ENCODE measurements around the gene BSG.
"Not testable (repeated sequence)": the region's sequence is repeated elsewhere in the genome, so short reads cannot be mapped to it uniquely, and the experiment has no call there.

The BSG gene

GRCh38 chr19:605061-605971, 32.9 kb downstream of the BSG start:
- not testable (repeated sequence) for DNase-seq

GRCh38 chr19:607301-608154, 35.1 kb downstream of the BSG start:
- DNase-seq = no peak

GRCh38 chr19:608155-609003, 36.0 kb downstream of the BSG start:
- no peak for DNase-seq

GRCh38 chr19:609004-609346, 36.6 kb downstream of the BSG start:
- peak; percentile 54 to 78 for DNase-seq

- DNase-seq = no peak
Observed at GRCh38 chr19:610071-610800, 37.8 kb downstream of the BSG start.

GRCh38 chr19:610801-611480, 38.5 kb downstream of the BSG start:
- DNase-seq = no peak

- DNase-seq = no peak
Observed at GRCh38 chr19:611481-611868, 39.1 kb downstream of the BSG start.

GRCh38 chr19:612941-613340, 40.5 kb downstream of the BSG start:
- no peak for DNase-seq

GRCh38 chr19:613732-614567, 41.6 kb downstream of the BSG start:
- DNase-seq = no peak

- no peak for DNase-seq
Observed at GRCh38 chr19:615619-616018, 43.2 kb downstream of the BSG start.

- no peak for DNase-seq
Observed at GRCh38 chr19:616062-616700, 43.8 kb downstream of the BSG start.

- no peak for DNase-seq
Observed at GRCh38 chr19:616747-617526, 44.5 kb downstream of the BSG start.

- DNase-seq = no peak
Observed at GRCh38 chr19:617551-618246, 45.3 kb downstream of the BSG start.

GRCh38 chr19:618247-618619, 45.8 kb downstream of the BSG start:
- DNase-seq = no peak

- no peak for DNase-seq
Observed at GRCh38 chr19:618674-619285, 46.4 kb downstream of the BSG start.

- no peak for DNase-seq
Observed at GRCh38 chr19:619286-620002, 47.0 kb downstream of the BSG start.

- no peak for DNase-seq
Observed at GRCh38 chr19:620166-620862, 47.9 kb downstream of the BSG start.

All from hippocampal formation (tissue), 2 donors.